DOHH2 (cell line): ENCODE data around the gene RNF26.

ENCODE experiments used
- EZH2phosphoT487 ChIP-seq: fragments of 200-600 bp; sonication (generic); IDR thresholded peaks from 2 replicates; pipeline ENCODE4 v1.6.1; 2017; ENCODE audit warnings: borderline replicate concordance, mild to moderate bottlenecking, antibody characterized with exemption, low read length, moderate library complexity, mixed read lengths
- TF ChIP-seq, protein P1 (sequence below): fragments of 200-600 bp; sonication (generic); IDR thresholded peaks from one replicate; pipeline ENCODE4 v1.5.1; 2014; ENCODE audit warnings: antibody characterized with exemption, mild to moderate bottlenecking, low read depth, low read length; ENCODE audit not compliant: poor library complexity, severe bottlenecking

DNA sequence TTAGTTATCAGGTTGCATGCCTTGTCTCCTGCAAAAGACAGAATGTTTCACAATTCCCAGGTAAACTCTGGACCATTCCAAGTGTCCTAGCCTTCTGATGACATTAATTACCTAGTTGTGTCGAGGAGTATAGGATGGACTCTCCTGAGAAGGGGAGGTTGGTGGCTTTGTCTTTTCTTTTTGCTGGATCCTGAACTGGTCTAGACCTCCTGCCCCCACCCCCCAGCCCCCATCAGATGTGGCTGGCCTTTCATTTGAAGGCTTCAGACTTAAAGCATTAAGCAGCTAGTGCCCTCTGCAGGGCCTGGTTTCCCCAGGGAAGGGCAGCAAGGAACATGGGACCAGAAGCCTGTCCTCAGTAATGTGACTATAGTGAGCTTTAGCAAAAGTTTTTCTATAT is 27.1 kb upstream of the RNF26 start:
- TF ChIP-seq, protein P1, sequence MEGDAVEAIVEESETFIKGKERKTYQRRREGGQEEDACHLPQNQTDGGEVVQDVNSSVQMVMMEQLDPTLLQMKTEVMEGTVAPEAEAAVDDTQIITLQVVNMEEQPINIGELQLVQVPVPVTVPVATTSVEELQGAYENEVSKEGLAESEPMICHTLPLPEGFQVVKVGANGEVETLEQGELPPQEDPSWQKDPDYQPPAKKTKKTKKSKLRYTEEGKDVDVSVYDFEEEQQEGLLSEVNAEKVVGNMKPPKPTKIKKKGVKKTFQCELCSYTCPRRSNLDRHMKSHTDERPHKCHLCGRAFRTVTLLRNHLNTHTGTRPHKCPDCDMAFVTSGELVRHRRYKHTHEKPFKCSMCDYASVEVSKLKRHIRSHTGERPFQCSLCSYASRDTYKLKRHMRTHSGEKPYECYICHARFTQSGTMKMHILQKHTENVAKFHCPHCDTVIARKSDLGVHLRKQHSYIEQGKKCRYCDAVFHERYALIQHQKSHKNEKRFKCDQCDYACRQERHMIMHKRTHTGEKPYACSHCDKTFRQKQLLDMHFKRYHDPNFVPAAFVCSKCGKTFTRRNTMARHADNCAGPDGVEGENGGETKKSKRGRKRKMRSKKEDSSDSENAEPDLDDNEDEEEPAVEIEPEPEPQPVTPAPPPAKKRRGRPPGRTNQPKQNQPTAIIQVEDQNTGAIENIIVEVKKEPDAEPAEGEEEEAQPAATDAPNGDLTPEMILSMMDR, result no peak
- no peak for TF ChIP-seq EZH2phosphoT487
